DND-41 (cell line): ENCODE measurements around the gene OTOF.

Experiments
- EZH2 ChIP-seq: IDR thresholded peaks from 3 replicates; pipeline ENCODE4 v1.6.1; 2012; ENCODE audit warnings: borderline replicate concordance, low read depth, mild to moderate bottlenecking, moderate library complexity, low read length, inconsistent platforms; ENCODE audit not compliant: severe bottlenecking
- TF ChIP-seq, protein P1 (sequence below): IDR thresholded peaks from 2 replicates; pipeline ENCODE4 v1.5.1; 2012; ENCODE audit warnings: borderline replicate concordance, low read length, moderate library complexity, mild to moderate bottlenecking; ENCODE audit not compliant: poor library complexity, severe bottlenecking; ENCODE audit errors: extremely low read depth

DNA sequence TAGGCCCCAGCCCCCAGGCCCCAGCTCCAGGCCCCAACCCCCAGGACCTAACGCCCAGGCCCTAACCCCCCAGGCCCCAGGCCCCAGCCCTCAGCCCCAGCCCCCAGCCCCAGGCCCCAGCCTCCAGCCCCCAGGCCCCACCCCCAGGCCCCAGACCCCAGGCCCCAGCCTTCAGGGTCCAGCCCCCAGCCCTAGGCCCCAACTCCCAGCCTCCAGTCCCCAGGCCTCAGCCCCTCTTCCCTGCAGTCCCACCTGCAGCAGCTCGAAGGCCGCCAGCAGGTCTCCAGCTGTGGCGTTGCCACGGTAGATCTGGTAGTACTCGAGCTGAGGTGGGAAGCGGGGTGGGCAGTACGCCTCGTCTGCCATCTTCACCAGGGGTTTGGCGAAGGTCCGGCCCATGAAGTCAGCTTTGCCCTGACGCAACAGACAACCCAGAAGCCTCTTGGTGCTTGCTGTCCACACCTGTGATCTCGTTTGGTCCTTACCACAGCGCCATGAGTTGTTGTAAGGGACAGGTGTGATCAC lies 3.6 kb downstream of the OTOF start:
- no peak for TF ChIP-seq EZH2
- TF ChIP-seq, protein P1, sequence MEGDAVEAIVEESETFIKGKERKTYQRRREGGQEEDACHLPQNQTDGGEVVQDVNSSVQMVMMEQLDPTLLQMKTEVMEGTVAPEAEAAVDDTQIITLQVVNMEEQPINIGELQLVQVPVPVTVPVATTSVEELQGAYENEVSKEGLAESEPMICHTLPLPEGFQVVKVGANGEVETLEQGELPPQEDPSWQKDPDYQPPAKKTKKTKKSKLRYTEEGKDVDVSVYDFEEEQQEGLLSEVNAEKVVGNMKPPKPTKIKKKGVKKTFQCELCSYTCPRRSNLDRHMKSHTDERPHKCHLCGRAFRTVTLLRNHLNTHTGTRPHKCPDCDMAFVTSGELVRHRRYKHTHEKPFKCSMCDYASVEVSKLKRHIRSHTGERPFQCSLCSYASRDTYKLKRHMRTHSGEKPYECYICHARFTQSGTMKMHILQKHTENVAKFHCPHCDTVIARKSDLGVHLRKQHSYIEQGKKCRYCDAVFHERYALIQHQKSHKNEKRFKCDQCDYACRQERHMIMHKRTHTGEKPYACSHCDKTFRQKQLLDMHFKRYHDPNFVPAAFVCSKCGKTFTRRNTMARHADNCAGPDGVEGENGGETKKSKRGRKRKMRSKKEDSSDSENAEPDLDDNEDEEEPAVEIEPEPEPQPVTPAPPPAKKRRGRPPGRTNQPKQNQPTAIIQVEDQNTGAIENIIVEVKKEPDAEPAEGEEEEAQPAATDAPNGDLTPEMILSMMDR, result no peak
